ENCODE data around the gene MUC3A.
A peak's percentile ranks its signal among the peaks of the same experiment; 100 is the strongest.

Gene MUC3A

GRCh38 chr7:100946111-100946510, 3.2 kb upstream of the MUC3A start:
- DNase-seq (ENCODE audit: low spot score): no peak

GRCh38 chr7:100946766-100947365, 2.5 kb upstream of the MUC3A start:
- no peak for DNase-seq (ENCODE audit: low spot score)

- no peak for DNase-seq (ENCODE audit: low spot score)
Observed at GRCh38 chr7:100947792-100948191, 1.5 kb upstream of the MUC3A start.

GRCh38 chr7:100949933-100950443, 654 bp downstream of the MUC3A start:
- no peak for DNase-seq (ENCODE audit: low spot score)

GRCh38 chr7:100951172-100951571, 1.8 kb downstream of the MUC3A start:
- no peak for DNase-seq (ENCODE audit: low spot score)

DNA sequence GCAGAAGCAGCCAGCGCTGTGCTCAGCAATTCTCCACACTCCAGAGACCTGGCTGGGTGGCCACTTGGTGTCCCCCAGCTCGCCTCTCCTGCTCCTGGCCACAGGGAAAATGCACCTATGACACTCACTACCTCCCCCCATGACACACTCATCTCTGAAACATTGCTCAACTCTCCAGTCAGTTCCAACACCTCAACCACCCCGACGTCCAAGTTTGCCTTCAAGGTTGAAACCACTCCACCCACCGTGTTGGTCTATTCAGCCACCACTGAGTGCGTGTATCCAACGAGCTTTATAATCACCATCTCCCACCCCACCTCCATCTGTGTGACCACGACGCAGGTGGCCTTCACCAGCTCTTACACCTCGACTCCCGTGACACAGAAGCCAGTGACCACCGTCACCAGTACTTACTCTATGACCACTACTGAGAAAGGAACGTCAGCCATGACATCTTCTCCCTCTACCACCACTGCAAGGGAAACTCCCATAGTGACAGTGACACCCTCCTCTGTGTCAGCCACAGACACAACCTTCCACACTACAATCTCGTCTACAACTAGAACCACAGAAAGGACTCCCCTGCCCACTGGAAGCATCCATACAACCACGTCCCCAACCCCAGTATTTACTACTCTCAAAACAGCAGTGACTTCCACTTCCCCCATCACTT, 2.7 kb downstream of the MUC3A start:
- DNase-seq (ENCODE audit: low spot score): no peak

DNA sequence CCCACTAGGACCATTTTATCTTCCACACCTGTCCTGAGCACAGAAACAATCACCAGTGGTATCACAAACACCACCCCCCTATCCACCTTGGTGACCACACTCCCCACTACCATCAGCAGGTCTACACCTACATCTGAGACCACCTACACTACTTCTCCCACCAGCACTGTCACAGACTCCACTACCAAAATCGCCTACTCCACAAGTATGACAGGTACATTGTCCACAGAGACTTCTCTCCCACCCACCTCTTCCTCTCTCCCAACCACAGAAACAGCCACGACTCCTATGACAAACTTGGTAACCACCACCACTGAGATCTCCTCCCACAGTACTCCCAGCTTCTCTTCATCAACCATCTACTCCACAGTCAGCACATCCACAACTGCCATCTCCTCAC, 3.3 kb downstream of the MUC3A start:
- no peak for DNase-seq (ENCODE audit: low spot score)

GRCh38 chr7:100957832-100958421, 8.6 kb downstream of the MUC3A start:
- no peak for DNase-seq (ENCODE audit: low spot score)

- no peak for DNase-seq (ENCODE audit: low spot score)
Observed at GRCh38 chr7:100959894-100960293, 10.6 kb downstream of the MUC3A start.

DNA sequence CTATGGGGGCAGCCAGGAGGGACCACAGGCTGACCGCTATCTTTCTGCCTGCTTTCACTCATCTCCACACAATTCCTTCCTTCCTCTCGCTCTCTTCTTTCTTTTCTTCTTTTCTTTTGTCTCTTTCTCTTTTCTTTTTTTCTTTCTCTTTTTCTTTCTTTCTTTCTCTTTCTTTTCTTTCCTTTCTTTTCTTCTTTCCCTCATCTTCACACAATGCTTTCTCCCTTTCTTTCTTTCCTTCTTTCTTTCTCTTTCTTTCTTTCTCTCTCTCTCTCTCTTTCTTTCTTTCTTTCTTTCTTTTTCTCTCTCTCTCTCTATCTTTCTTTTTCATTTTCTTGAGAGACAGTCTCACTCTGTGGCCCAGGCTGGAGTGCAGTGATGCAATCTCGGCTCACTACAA, 13.2 kb downstream of the MUC3A start:
- no peak for DNase-seq (ENCODE audit: low spot score)

DNA sequence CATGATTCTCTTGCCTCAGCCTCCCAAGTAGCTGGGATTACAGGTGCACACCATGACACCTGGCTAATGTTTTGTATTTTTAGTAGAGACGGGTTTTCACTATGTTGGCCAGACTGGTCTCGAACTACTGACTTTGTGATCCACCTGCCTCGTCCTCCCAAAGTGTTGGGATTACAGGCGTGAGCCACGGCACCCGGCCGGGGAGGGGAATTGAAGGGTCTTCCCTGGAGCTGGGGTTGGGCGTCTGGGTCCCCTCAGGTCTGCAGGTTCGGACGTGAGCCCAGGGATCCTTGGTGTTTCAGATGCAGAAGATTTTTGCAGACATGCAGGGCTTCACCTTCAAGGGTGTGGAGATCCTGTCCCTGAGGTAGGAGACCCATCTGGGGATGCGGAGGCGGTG, 14.1 kb downstream of the MUC3A start:
- DNase-seq (ENCODE audit: low spot score): no peak

DNA sequence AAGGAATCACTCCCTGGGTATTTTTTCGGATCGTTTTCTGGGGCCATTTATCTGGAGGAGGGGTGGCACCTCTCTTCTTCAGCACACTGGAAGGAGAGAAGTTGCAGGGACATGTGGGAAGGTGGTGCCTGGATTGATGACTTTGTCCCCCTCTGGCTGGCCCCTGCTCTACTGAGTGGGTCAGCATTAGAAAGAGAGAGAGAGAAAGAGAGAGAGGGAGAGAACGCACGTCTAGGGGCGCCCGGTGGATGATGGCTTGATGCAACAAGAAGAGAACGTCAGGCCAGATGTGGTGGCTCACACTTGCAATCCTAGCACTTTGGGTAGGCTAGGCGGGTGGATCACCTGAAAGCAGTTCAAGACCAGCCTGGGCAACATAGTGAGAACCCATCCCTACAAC, 14.5 kb downstream of the MUC3A start:
- DNase-seq (ENCODE audit: low spot score): no peak

- no peak for DNase-seq (ENCODE audit: low spot score)
Observed at GRCh38 chr7:100964630-100965029, 15.3 kb downstream of the MUC3A start.

DNA sequence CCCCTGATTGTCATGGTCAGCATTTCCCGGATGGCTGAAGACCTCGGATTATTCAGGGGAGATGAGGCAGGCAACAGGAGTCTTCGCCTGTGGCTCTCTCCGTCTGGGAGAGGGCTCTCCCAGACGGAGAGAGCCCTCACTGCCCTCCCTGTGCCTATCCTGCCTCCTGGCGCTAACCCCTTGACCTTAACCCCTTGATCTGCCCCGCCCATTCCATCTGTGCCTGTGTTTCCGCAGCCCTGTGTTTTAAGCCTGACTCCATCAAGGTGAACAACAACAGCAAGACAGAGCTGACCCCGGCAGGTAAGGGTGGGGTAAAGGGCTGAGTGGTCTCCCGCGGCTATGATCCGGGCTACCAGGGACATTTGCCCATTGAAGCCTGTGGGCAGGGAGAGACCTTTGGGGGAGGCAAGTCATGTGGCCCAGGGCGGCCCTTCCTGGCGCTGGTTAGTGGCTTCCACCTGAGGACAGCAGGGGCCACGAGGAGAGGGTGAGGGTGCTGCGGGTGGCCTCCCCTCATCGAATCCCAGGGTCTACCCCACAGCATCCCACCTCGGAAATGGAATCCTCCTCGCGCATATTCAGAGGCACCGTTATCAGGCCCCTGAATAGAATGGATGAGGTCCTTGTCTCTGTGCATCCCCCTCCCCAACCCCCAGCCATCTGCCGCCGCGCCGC, 15.8 kb downstream of the MUC3A start:
- DNase-seq (ENCODE audit: low spot score): no peak

DNA sequence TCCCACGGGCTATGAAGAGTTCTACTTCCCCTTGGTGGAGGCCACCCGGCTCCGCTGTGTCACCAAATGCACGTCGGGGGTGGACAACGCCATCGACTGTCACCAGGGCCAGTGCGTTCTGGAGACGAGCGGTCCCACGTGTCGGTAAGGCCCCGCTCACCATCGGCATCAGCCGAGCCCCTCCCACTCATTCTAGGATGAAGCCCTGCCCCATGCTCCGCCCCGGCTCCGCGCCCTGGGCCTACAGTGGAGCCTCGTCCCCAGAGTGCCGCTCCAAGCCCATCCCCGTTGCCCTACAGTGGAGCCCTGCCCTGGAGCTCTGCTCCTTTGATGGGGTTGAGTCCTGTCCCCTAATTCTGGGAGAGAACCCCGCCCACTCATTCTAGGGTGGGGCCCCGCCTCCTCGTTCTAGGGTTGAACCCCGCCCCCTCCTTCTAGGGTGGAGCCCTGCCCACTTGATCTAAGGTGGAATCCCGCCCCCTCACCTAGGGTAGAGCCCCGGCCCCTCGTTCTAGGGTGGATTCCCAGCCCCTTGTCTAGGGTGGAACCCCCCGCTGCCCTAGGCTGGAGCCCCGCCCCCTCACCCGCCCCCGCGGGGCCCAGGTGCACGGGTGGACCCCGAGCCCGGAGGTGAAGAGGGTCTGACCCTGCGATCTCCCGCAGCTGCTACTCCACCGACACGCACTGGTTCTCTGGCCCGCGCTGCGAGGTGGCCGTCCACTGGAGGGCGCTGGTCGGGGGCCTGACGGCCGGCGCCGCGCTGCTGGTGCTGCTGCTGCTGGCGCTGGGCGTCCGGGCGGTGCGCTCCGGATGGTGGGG, 16.6 kb downstream of the MUC3A start:
- DNase-seq (ENCODE audit: low spot score): peak; percentile 90

DNA sequence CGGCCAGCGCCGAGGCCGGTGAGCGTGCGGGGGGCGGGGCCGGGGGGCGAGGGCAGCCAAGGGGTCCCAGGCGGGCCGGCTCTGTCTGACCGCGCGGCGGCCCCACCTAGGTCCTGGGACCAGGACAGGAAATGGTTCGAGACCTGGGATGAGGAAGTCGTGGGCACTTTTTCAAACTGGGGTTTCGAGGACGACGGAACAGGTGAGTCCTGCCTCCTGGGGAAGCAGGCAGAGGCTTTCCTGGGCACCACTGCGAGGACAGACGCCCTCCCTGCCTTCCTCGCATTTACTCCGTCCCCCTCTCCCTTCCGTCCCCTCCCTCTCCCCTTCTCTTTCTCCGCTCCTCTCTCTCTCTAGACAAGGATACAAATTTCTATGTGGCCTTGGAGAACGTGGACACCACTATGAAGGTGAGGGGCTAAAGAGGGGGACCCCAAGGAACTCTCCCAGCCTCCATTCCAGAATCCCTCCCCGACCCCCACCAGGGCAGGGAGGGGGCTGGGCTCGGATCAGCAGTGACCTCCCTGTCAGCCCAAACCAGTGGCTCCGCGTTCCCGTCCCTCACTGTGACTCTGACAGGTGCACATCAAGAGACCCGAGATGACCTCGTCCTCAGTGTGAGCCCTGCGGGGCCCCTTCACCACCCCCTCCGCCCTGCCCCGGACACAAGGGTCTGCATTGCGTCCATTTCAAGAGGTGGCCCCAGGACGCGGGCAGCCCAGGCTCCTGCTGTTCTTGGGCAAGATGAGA, 17.4 kb downstream of the MUC3A start:
- no peak for DNase-seq (ENCODE audit: low spot score)

GRCh38 chr7:100967292-100967863, 18.0 kb downstream of the MUC3A start:
- DNase-seq (ENCODE audit: low spot score): no peak

GRCh38 chr7:100968031-100968430, 18.7 kb downstream of the MUC3A start:
- no peak for DNase-seq (ENCODE audit: low spot score)

DNA sequence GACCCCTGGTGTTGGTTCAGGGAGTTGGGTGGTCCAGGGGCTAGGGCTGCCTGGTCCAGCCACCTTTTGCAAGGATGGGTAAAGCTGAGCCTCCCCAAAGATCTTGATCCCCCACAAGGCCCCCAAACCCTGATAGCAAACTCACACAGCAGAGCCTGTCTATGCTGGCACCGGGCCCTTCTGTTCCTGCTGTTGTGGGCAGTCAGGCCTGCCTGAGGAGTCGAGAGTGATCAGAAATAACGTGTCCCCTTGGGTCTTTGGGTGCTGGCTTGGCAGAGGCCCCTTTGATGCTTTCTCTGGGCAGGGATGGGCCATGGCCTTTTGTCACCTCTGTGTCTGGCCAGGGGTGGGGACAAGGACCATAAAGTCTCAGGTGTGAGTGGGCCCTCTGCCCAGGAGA, 19.3 kb downstream of the MUC3A start:
- no peak for DNase-seq (ENCODE audit: low spot score)

GRCh38 chr7:100969066-100969615, 19.8 kb downstream of the MUC3A start, which contains the start of gene MUC12:
TSS of gene MUC12 (plus strand) at chr7:100969565. CDS start at chr7:100969623, 58 bp downstream.
- no peak for DNase-seq (ENCODE audit: low spot score)

Measured in GM03348 (cell line).